Measurements from ENCODE around the gene CAMTA1.

DNA sequence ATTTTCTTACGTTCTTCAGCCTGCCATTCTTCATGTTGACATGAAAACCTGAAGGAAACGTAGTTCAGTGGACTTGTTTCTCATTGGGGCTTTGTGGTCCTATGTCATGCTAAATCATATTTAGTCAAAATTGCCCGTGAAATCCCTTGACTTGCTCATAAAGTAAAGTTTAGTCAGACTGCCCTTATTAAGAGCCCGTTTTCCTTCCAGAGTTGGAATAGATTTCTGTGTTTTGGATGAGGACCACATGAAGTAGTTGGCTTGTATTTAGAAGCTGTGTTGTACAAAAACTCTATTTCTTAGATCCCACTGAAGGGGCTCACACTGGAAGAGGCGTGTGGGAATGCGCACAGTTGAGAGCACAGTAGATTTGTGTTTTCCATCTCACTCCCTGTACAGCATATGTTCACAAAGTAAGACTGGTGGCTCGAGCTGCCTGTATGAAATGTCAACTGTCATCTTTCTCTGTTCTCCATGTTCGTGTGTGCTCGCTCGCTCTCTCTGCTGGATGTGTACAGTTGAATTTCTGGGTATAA lies 42.4 kb downstream of the CAMTA1 start:
- TF ChIP-seq, protein P1, sequence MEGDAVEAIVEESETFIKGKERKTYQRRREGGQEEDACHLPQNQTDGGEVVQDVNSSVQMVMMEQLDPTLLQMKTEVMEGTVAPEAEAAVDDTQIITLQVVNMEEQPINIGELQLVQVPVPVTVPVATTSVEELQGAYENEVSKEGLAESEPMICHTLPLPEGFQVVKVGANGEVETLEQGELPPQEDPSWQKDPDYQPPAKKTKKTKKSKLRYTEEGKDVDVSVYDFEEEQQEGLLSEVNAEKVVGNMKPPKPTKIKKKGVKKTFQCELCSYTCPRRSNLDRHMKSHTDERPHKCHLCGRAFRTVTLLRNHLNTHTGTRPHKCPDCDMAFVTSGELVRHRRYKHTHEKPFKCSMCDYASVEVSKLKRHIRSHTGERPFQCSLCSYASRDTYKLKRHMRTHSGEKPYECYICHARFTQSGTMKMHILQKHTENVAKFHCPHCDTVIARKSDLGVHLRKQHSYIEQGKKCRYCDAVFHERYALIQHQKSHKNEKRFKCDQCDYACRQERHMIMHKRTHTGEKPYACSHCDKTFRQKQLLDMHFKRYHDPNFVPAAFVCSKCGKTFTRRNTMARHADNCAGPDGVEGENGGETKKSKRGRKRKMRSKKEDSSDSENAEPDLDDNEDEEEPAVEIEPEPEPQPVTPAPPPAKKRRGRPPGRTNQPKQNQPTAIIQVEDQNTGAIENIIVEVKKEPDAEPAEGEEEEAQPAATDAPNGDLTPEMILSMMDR (conservative IDR thresholded peaks at IDR 0.05; ENCODE audit: low read depth, low read length), result no peak
- TF ChIP-seq EZH2 (IDR thresholded peaks at IDR 0.05; ENCODE audit: borderline replicate concordance, low read depth, low read length, poor library complexity, severe bottlenecking), result no peak

Data from A673 (cell line).